ENCODE data around the gene CABP4. TPM values are rescaled to one million over a fixed set of nuclear protein-coding genes. Genes with fewer than 3 reads are reported as not detected.

CABP4 gene
- total and polyA plus RNA-seq, 10 of the 15 experiments (the other 5 are each of a cell fraction or from before 2014, with no cell fraction given) = 0.04 to 0.41 (median 0.14) TPM; not detected in 2

- Histone ChIP-seq H3K36me3 (ENCODE audit: control insufficient read depth in 2 of 2, insufficient read depth in 2 of 2, low read length in 1 of 2) (no peaks in the 10 kb centered on the region), H3K9ac (ENCODE audit: control insufficient read depth, insufficient read depth, low read length) (peak overlapping the region; percentile 77), H3K79me2 (ENCODE audit: control insufficient read depth, insufficient read depth, low read length) (peaks cover 11% of the 10 kb centered on the region), H4K20me1 (ENCODE audit: control insufficient read depth, insufficient read depth) (no peaks in the 10 kb centered on the region), H3K4me3 (peak overlapping the region; percentile 48), H3K4me2 (ENCODE audit: control insufficient read depth, insufficient read depth) (peak overlapping the region; percentile 93), H3K4me1 (ENCODE audit: control insufficient read depth, insufficient read depth, low read length) (peaks cover 58% of the 10 kb centered on the region), H3K27me3 (replicated peaks in 1 of 2; ENCODE audit: control insufficient read depth in 2 of 2, insufficient read depth in 2 of 2, low read length in 1 of 2) (no peaks in the 10 kb centered on the region), H3K27ac (ENCODE audit: control insufficient read depth, insufficient read depth) (peak overlapping the region; percentile 84), H2AFZ (ENCODE audit: control insufficient read depth, low read depth, low read length) (no peak overlapping the region; the same call in 1 of the 2 replicates), H3K9me3 (replicated peaks; ENCODE audit: control insufficient read depth, insufficient read depth, low read length) (no peaks in the 10 kb centered on the region)
- ChIA-PET SMC1A (ENCODE audit: uncharacterized antibody, unreplicated experiment) (no interaction called here), POLR2A (interaction anchor here (1.2 to 1.8 kb wide), 3 partner anchors 8 to 27 kb away, joined by 4 to 9 read pairs (median 6); partner anchors contain the start of genes PTPRCAP and RPS6KB2), RAD21 (ENCODE audit: unreplicated experiment) (interaction anchor here (1.2 to 1.7 kb wide), 2 partner anchors 55 to 58 kb away, joined by 3 read pairs; no protein-coding TSS in a partner anchor), CTCF (interaction anchor here (1.6 kb wide), 1 partner anchor 15 kb away, joined by 6 read pairs; no protein-coding TSS in a partner anchor)
- TF ChIP-seq BHLHE40 (IDR thresholded peaks at IDR 0.05; ENCODE audit: borderline replicate concordance in 1 of 2, low read depth in 2 of 2, low read length in 1 of 2) = peak in 1 of 2 experiments; percentile 51; a peak in 2 of 4 replicates
- TF ChIP-seq POU2F2 (IDR thresholded peaks at IDR 0.05; ENCODE audit: borderline replicate concordance, low read depth, low read length) = no peak
- no peak for TF ChIP-seq PKNOX1 (IDR thresholded peaks at IDR 0.05)
- no peak for TF ChIP-seq ASH2L (IDR thresholded peaks at IDR 0.05; ENCODE audit: borderline replicate concordance, low read depth)
- TF ChIP-seq ESRRA (IDR thresholded peaks at IDR 0.05; ENCODE audit: low read length) = no peak
- TF ChIP-seq PAX8 (IDR thresholded peaks at IDR 0.05) = no peak
- no peak for TF ChIP-seq HDAC2 (IDR thresholded peaks at IDR 0.05)
- 22% methylated on average over 13 of the region's 13 CpGs for WGBS (ENCODE audit: insufficient coverage, insufficient replicate concordance, low lambda C conversion rate, missing lambda C conversion rate)
- no TSS peak for BruUV-seq (replicated peaks)
- in situ Hi-C loops (cut with MboI) (no loop called here), intact Hi-C loops (cut with micrococcal nuclease; ENCODE audit: unreplicated experiment) (no loop called here)
- ATAC-seq = peak; percentile 21
- FAIRE-seq = peak; percentile 47
- DNase-seq (ENCODE audit: low read depth, low spot score) = no peak
Measured at GRCh38 chr11:67409781-67410368, 45.3 kb upstream of the CABP4 start.

Measured in GM12878 (cell line).